Measurements from ENCODE around the gene HECW1.

The HECW1 gene

GRCh38 chr7:43152696-43153095, 40.2 kb downstream of the HECW1 start:
- Mint-ChIP-seq H3K9me3 (no peaks in the 10 kb centered on the region), H3K4me3 (no peak overlapping the region), H3K4me1 (ENCODE audit: low read depth) (no peaks in the 10 kb centered on the region), H3K36me3 (ENCODE audit: low read depth) (no peaks in the 10 kb centered on the region), H3K27me3 (peaks cover 23% of the 10 kb centered on the region), H3K27ac (no peak overlapping the region)

DNA sequence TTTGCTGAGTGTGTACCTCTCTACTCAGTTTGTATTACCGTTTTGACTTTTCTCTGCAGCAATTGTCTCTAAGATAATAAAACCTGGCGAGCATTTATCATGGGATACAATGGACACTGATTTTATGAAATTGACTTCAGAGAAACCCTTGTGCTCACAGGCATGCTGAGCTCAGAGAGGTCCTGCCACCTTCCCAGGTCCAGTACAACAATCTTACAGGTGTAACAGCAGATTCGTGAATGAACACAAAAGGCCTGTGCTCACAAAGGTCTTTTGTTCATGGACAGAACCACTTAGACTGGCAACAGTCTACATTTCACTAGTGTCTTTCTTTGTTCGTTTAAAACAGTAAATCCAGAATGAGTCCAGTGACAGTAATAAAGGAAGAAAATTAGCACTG, 43.2 kb downstream of the HECW1 start:
- peaks cover 25% of the 10 kb centered on the region for H3K27me3 Mint-ChIP-seq
- no peaks in the 10 kb centered on the region for H3K4me1 Mint-ChIP-seq (ENCODE audit: low read depth)
- H3K9me3 Mint-ChIP-seq: no peaks in the 10 kb centered on the region
- no peak overlapping the region for H3K27ac Mint-ChIP-seq
- no peaks in the 10 kb centered on the region for H3K36me3 Mint-ChIP-seq (ENCODE audit: low read depth)
- no peak overlapping the region for H3K4me3 Mint-ChIP-seq

DNA sequence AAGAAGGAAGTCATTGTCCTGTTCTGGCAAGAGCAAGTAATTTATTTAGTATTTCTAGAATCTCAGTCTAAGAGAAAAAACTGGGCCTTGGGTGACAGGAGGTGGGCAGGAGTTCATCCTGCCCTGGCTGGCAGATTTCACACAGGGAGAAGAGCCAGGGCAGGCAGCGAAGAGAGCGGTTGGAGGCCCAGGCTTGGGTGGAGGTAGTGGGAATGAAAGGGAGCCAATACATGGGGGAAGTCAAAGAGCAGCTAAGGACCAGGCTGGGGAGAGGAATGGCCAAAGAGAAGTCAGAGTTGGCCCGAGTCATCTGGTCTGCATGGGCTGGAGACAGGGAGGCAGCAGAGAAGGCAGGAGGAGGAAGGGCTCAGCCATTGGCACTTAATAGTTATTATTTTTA, 51.4 kb downstream of the HECW1 start:
- Mint-ChIP-seq H3K36me3 (ENCODE audit: low read depth) (no peaks in the 10 kb centered on the region), H3K27me3 (peaks cover 15% of the 10 kb centered on the region), H3K27ac (no peak overlapping the region), H3K4me3 (no peak overlapping the region), H3K4me1 (ENCODE audit: low read depth) (no peaks in the 10 kb centered on the region), H3K9me3 (no peaks in the 10 kb centered on the region)

- H3K27me3 Mint-ChIP-seq: peaks cover 15% of the 10 kb centered on the region
- no peaks in the 10 kb centered on the region for H3K4me1 Mint-ChIP-seq (ENCODE audit: low read depth)
- H3K36me3 Mint-ChIP-seq (ENCODE audit: low read depth): no peaks in the 10 kb centered on the region
- H3K4me3 Mint-ChIP-seq: no peak overlapping the region
- H3K27ac Mint-ChIP-seq: no peak overlapping the region
- no peaks in the 10 kb centered on the region for H3K9me3 Mint-ChIP-seq
These were observed 52.3 kb downstream of the HECW1 start for GRCh38 chr7:43164757-43165156.

GRCh38 chr7:43166686-43167085, 54.2 kb downstream of the HECW1 start:
- H3K27me3 Mint-ChIP-seq: peaks cover 14% of the 10 kb centered on the region
- H3K9me3 Mint-ChIP-seq: no peaks in the 10 kb centered on the region
- no peaks in the 10 kb centered on the region for H3K36me3 Mint-ChIP-seq (ENCODE audit: low read depth)
- no peak overlapping the region for H3K4me3 Mint-ChIP-seq
- H3K27ac Mint-ChIP-seq: no peak overlapping the region
- no peaks in the 10 kb centered on the region for H3K4me1 Mint-ChIP-seq (ENCODE audit: low read depth)

DNA sequence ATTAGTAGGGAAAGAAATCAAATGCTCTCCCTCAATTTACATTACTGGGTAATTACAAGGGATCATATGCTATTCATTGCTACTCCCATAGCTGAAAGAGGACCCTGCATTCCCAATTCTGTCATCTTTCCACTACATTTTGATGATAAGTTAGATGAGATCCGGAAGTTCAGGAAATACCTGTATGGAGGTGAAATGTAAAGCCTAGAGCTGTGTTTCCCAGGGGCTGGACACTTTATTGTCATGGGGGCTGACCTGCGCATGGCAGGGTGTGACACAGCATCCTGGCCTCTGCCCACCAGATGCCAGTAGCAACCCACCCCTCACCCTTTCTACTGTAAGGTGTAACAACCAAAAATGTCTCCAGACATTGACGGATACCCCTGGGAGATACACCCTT, 56.6 kb downstream of the HECW1 start:
- Mint-ChIP-seq H3K4me1 (ENCODE audit: low read depth) (no peaks in the 10 kb centered on the region), H3K4me3 (no peak overlapping the region), H3K27ac (no peak overlapping the region), H3K27me3 (peaks cover 8% of the 10 kb centered on the region), H3K9me3 (no peaks in the 10 kb centered on the region), H3K36me3 (ENCODE audit: low read depth) (no peaks in the 10 kb centered on the region)

DNA sequence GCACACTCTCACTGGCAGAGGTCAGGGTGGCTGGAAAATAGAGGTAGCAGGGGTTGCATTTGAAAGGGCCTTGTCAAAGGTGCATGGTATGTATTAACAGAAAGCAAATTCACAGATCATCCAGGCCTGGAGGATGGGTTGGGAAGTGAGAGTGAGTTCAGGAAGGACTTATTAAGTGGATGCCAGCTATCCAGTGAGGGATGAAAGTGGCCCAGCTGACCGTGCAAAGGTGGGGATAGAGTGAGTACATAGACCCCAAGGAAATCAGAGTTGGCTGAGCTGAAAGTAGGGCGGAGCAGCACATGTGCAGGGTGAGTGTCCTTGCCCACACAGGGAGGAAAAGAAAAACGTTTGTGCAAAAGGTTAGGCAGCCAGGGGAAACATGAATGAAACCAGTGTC, 58.1 kb downstream of the HECW1 start:
- Mint-ChIP-seq H3K4me1 (ENCODE audit: low read depth) (no peaks in the 10 kb centered on the region), H3K9me3 (no peaks in the 10 kb centered on the region), H3K27me3 (peaks cover 14% of the 10 kb centered on the region), H3K4me3 (no peak overlapping the region), H3K27ac (no peak overlapping the region), H3K36me3 (ENCODE audit: low read depth) (no peaks in the 10 kb centered on the region)

GRCh38 chr7:43175570-43176200, 63.2 kb downstream of the HECW1 start:
- no peak overlapping the region for H3K27ac Mint-ChIP-seq
- no peak overlapping the region for H3K4me3 Mint-ChIP-seq
- H3K4me1 Mint-ChIP-seq (ENCODE audit: low read depth): no peaks in the 10 kb centered on the region
- H3K27me3 Mint-ChIP-seq: peaks cover 14% of the 10 kb centered on the region
- no peaks in the 10 kb centered on the region for H3K9me3 Mint-ChIP-seq
- H3K36me3 Mint-ChIP-seq (ENCODE audit: low read depth): no peaks in the 10 kb centered on the region

DNA sequence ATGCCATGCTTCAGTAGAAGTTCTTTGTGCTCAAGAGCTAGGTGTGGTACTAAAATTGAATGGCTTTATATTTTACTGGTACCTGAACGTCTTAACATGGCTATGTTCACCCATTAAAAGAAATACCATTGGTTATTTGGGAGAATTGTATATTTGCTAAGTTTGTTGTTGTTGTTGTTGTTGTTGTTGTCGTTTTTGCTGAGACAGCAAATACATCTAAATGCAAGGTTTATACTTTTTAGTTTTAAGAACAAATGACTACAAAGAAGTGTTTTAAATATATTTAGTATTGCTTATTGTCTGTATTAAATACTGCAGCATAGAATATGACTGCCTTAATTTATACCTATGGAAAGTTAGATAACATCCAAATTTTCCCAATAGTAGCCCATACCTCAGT, 66.9 kb downstream of the HECW1 start:
- no peaks in the 10 kb centered on the region for H3K36me3 Mint-ChIP-seq (ENCODE audit: low read depth)
- no peak overlapping the region for H3K4me3 Mint-ChIP-seq
- no peaks in the 10 kb centered on the region for H3K9me3 Mint-ChIP-seq
- peaks cover 7% of the 10 kb centered on the region for H3K27me3 Mint-ChIP-seq
- H3K27ac Mint-ChIP-seq: no peak overlapping the region
- no peaks in the 10 kb centered on the region for H3K4me1 Mint-ChIP-seq (ENCODE audit: low read depth)

DNA sequence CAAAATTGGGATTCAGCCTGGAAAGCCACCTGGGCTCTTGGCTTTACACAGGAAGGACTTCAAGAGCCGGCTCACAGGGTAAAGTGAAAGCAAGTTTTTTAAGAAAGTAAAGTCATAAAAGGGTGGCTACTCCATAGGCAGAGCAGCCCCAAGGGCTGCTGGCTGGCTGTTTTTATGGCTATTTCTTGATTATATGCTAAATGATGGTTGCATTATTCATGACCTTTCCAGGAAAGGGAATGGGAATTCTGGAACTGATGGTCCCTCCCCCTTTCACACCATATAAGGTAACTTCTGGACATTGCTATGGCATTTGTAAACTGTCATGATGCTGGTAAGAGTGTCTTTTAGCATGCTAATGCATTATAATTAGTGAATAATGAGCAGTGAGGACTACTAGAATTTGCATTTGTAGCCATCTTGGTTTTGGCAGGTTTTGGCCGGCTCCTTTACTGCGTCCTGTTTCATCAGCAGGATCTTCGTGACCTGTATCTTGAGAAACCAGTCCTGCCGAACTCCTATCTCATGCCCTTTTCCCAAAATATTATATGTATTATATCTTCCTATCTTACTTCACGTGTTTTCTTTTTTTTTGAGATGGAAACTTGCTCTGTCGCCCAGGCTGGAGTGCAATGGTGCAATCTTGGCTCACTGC, 80.5 kb downstream of the HECW1 start:
- peaks cover 18% of the 10 kb centered on the region for H3K27me3 Mint-ChIP-seq
- no peak overlapping the region for H3K27ac Mint-ChIP-seq
- H3K36me3 Mint-ChIP-seq (ENCODE audit: low read depth): no peaks in the 10 kb centered on the region
- H3K4me1 Mint-ChIP-seq (ENCODE audit: low read depth): no peaks in the 10 kb centered on the region
- no peaks in the 10 kb centered on the region for H3K9me3 Mint-ChIP-seq
- no peak overlapping the region for H3K4me3 Mint-ChIP-seq

DNA sequence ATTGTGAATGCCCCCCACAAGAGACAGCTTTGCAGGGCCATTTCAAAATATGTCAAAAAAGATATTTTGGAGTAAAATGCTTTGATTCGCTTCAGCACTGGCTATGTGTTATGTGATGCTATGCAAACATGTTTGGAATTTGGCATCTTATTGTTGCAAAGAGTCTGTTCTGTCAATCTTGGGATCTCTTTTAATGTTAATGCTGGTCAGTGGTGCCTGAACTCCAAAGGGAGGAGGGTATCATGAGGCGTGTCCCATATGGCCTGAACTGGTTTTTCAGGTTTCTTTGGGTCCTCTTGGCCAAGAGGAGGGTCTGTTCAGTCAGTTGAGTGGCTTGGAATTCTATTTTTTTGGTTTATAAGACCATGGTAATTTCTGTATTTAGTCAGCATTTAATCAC, 81.4 kb downstream of the HECW1 start:
- no peaks in the 10 kb centered on the region for H3K9me3 Mint-ChIP-seq
- no peak overlapping the region for H3K27ac Mint-ChIP-seq
- H3K4me1 Mint-ChIP-seq (ENCODE audit: low read depth): no peaks in the 10 kb centered on the region
- H3K27me3 Mint-ChIP-seq: peaks cover 13% of the 10 kb centered on the region
- H3K4me3 Mint-ChIP-seq: no peak overlapping the region
- H3K36me3 Mint-ChIP-seq (ENCODE audit: low read depth): no peaks in the 10 kb centered on the region

- Mint-ChIP-seq H3K27ac (no peak overlapping the region), H3K36me3 (ENCODE audit: low read depth) (no peaks in the 10 kb centered on the region), H3K4me1 (ENCODE audit: low read depth) (no peaks in the 10 kb centered on the region), H3K9me3 (no peaks in the 10 kb centered on the region), H3K27me3 (peaks cover 5% of the 10 kb centered on the region), H3K4me3 (no peak overlapping the region)
These were observed 82.8 kb downstream of the HECW1 start for GRCh38 chr7:43195256-43195655.

DNA sequence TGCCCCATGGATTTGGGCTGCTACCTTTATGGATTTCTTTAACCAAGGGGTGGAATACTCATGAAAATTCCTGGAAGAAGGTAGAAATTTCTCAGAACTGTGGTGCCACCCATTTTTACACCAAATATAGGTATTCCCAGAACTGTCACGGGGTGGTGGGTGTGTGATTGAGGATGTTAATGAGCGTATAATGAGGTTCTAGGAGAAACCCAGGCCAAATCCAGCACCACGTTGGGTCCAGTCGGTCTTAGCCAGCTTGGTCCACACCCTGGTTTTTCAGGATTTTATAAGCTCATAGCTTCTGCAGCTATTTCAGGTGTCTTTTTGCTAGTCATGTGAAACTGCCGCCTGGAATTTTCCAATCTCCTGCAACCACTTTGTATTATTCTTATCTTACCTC, 83.3 kb downstream of the HECW1 start:
- no peaks in the 10 kb centered on the region for H3K4me1 Mint-ChIP-seq (ENCODE audit: low read depth)
- peaks cover 6% of the 10 kb centered on the region for H3K27me3 Mint-ChIP-seq
- no peaks in the 10 kb centered on the region for H3K9me3 Mint-ChIP-seq
- no peaks in the 10 kb centered on the region for H3K36me3 Mint-ChIP-seq (ENCODE audit: low read depth)
- H3K27ac Mint-ChIP-seq: no peak overlapping the region
- no peak overlapping the region for H3K4me3 Mint-ChIP-seq

DNA sequence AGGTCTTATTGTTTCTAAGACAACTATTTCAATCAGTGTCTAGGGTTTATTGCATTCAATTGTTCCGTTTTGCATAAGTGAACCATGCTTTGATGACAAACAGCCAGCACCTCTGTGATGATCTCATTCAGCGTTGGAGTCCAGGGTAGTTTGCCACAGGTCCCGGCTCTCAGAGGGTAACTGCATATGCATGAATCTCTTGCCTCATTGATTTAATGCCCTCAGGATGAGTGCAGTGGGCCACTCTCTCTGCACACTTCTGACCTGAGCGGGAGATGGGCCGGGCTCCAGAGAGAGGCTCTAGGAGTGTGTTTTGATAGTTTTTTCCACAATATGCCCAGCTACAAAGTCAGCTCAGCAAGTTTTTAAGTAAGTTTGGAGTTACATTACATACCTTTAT, 83.9 kb downstream of the HECW1 start:
- Mint-ChIP-seq H3K4me3 (no peak overlapping the region), H3K4me1 (ENCODE audit: low read depth) (no peaks in the 10 kb centered on the region), H3K9me3 (no peaks in the 10 kb centered on the region), H3K36me3 (ENCODE audit: low read depth) (no peaks in the 10 kb centered on the region), H3K27me3 (peaks cover 9% of the 10 kb centered on the region), H3K27ac (no peak overlapping the region)

- no peaks in the 10 kb centered on the region for H3K9me3 Mint-ChIP-seq
- no peaks in the 10 kb centered on the region for H3K4me1 Mint-ChIP-seq (ENCODE audit: low read depth)
- H3K36me3 Mint-ChIP-seq (ENCODE audit: low read depth): no peaks in the 10 kb centered on the region
- peaks cover 12% of the 10 kb centered on the region for H3K27me3 Mint-ChIP-seq
- H3K4me3 Mint-ChIP-seq: no peak overlapping the region
- H3K27ac Mint-ChIP-seq: no peak overlapping the region
These were observed 85.6 kb downstream of the HECW1 start for GRCh38 chr7:43198016-43198415.

DNA sequence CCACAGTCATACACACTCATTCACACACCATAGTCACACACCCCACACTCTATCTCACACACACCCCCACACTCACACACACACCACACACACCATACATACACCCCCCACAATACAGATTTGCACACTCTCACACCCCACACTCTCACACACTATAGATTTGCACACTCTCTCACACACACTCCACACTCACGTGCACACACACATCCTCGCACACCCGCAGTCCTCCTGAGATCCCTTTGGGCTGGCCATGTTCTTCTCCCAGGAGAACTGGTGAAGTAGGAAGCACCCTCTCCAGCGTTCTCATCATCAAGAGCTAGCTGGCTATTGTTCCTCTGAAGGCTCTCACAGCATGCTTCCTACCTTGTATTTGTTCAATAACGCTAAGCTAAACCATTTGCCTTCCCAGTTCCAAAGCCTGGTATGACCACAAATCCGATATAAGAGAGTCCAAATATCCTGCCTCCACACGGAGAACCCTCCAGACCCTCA, 86.2 kb downstream of the HECW1 start:
- Mint-ChIP-seq H3K36me3 (ENCODE audit: low read depth) (no peaks in the 10 kb centered on the region), H3K27me3 (peaks cover 12% of the 10 kb centered on the region), H3K27ac (no peak overlapping the region), H3K4me1 (ENCODE audit: low read depth) (no peaks in the 10 kb centered on the region), H3K9me3 (no peaks in the 10 kb centered on the region), H3K4me3 (no peak overlapping the region)
